GM19468 (cell line): ENCODE measurements around the gene OXGR1.

Experiments used
- ATAC-seq: cut with Tn5 transposase; IDR thresholded peaks from one replicate; pipeline ENCODE4 v1.9.1; 2021; ENCODE audit warnings: mild to moderate bottlenecking, moderate library complexity, moderate number of reproducible peaks; ENCODE audit not compliant: unreplicated experiment; ENCODE audit errors: extremely low read depth

The OXGR1 gene

GRCh38 chr13:96967248-96967745 is 27.0 kb downstream of the OXGR1 start:
- no peak for ATAC-seq

GRCh38 chr13:96966415-96967102 is 27.7 kb downstream of the OXGR1 start:
- ATAC-seq = no peak

GRCh38 chr13:96963786-96964475 is 30.3 kb downstream of the OXGR1 start:
- ATAC-seq = no peak

GRCh38 chr13:96960379-96960778 is 33.9 kb downstream of the OXGR1 start:
- no peak for ATAC-seq

- no peak for ATAC-seq
Measured at GRCh38 chr13:96958286-96958891, 35.9 kb downstream of the OXGR1 start.

- no peak for ATAC-seq
Measured at GRCh38 chr13:96952595-96952994, 41.7 kb downstream of the OXGR1 start.

GRCh38 chr13:96948127-96948526 is 46.1 kb downstream of the OXGR1 start:
- ATAC-seq = no peak

- no peak for ATAC-seq
Measured at GRCh38 chr13:96947343-96947910, 46.8 kb downstream of the OXGR1 start.

GRCh38 chr13:96946709-96947311 is 47.5 kb downstream of the OXGR1 start:
- no peak for ATAC-seq

GRCh38 chr13:96940961-96941360 is 53.3 kb downstream of the OXGR1 start:
- no peak for ATAC-seq

- no peak for ATAC-seq
Measured at GRCh38 chr13:96935901-96936300, 58.4 kb downstream of the OXGR1 start.
